ENCODE measurements around the gene ZNF385C. TPM values are rescaled to one million over a fixed set of nuclear protein-coding genes. Genes with fewer than 3 reads are reported as not detected.

Gene ZNF385C
- total RNA-seq, 1 experiment from 2014 or later, result 2.8 TPM

- Histone ChIP-seq H3K79me2 (ENCODE audit: insufficient read depth, low read length) (peaks cover 2% of the 10 kb centered on the region; the same call in 1 of the 2 replicates), H3K56ac (ENCODE audit: insufficient read length, low read depth, low read length) (no peak overlapping the region), H3K4me1 (ENCODE audit: insufficient read depth, low read length) (peaks cover 5% of the 10 kb centered on the region; the same call in 1 of the 2 replicates), H2AK5ac (ENCODE audit: insufficient read length, low read length) (no peak overlapping the region), H2BK5ac (ENCODE audit: insufficient read length, low read length) (no peak overlapping the region), H4K8ac (replicated peaks; ENCODE audit: insufficient read length, low read depth, low read length) (no peak overlapping the region), H4K20me1 (ENCODE audit: control insufficient read depth, insufficient read depth, insufficient read length) (no peaks in the 10 kb centered on the region), H2BK20ac (ENCODE audit: low read depth, low read length, poor library complexity, severe bottlenecking) (no peak overlapping the region), H2AFZ (ENCODE audit: low read length) (no peak overlapping the region), H3K27me3 (ENCODE audit: insufficient read depth, low read length) (no peaks in the 10 kb centered on the region), H3K23me2 (ENCODE audit: insufficient read length, low read depth, low read length, poor library complexity, severe bottlenecking) (no peaks in the 10 kb centered on the region), H3K9me3 (ENCODE audit: control insufficient read depth, low read depth, low read length) (no peaks in the 10 kb centered on the region), H3K4me2 (ENCODE audit: insufficient read depth, insufficient read length, low read length) (no peak overlapping the region), H2BK120ac (ENCODE audit: low read depth, low read length, poor library complexity, severe bottlenecking) (no peak overlapping the region), H3K18ac (ENCODE audit: insufficient read length, low read depth, low read length) (no peak overlapping the region), H2BK15ac (ENCODE audit: low read depth, low read length) (no peak overlapping the region), H3K27ac (ENCODE audit: insufficient read length, low read depth, low read length) (no peak overlapping the region), H4K91ac (ENCODE audit: insufficient read length, low read depth, low read length) (no peak overlapping the region), H3K23ac (ENCODE audit: insufficient read length, low read depth, low read length) (no peak overlapping the region), H3K9ac (ENCODE audit: extremely low read depth, insufficient read length, low read length) (no peak overlapping the region), H3K4ac (ENCODE audit: low read depth, low read length) (no peak overlapping the region), H2BK12ac (ENCODE audit: insufficient read length, low read depth, low read length) (no peak overlapping the region), H4K5ac (ENCODE audit: insufficient read length, low read depth, low read length) (no peak overlapping the region), H3K79me1 (ENCODE audit: insufficient read depth, low read depth, low read length, poor library complexity, severe bottlenecking) (peaks cover 9% of the 10 kb centered on the region), H3T11ph (ENCODE audit: low read length) (no peak overlapping the region), H3K14ac (ENCODE audit: insufficient read depth, low read length) (no peak overlapping the region)
- peak overlapping the region in 2 of 3 experiments; percentile 60 to 90; a peak in 2 of 7 replicates for H3K27ac Mint-ChIP-seq
- DNase-seq, result no peak
- TF ChIP-seq CTCF (conservative IDR thresholded peaks at IDR 0.05), result no peak
- H3K4me1 Mint-ChIP-seq, result peaks cover 33 to 42% of the 10 kb centered on the region in 2 experiments
- no peaks in the 10 kb centered on the region for H3K9me3 Mint-ChIP-seq
- H3K27me3 Mint-ChIP-seq (ENCODE audit: low read depth), result no peaks in the 10 kb centered on the region
- peaks cover 4 to 21% (median 6%) of the 10 kb centered on the region in 3 experiments; a peak in 5 of 7 replicates for H3K36me3 Mint-ChIP-seq (ENCODE audit: insufficient read depth in 1 of 3, low read depth in 3 of 3)
- no peak overlapping the region for H3K4me3 Mint-ChIP-seq
- no CpG with 5 or more reads among the region's 6 CpGs for WGBS (ENCODE audit: extremely low coverage, insufficient read length, low lambda C conversion rate)
Measured at GRCh38 chr17:42135151-42135550, 36.9 kb upstream of the ZNF385C start.

Measured in H9 (cell line).